Esophagus muscularis mucosa (tissue), 3 donors: ENCODE data around the gene ATP4A.

Experiments
- EP300 ChIP-seq: sonication (generic); formaldehyde crosslinking; IDR thresholded peaks from one replicate; pipeline ENCODE4 v1.6.1; 2017; ENCODE audit warnings: antibody characterized with exemption
- POLR2A ChIP-seq: fragments of 450-650 bp; IDR thresholded peaks from one replicate; pipeline ENCODE4 v1.6.1; 2017; ENCODE audit warnings: antibody characterized with exemption, moderate library complexity, mild to moderate bottlenecking, low read depth
- POLR2AphosphoS5 ChIP-seq, 2 donors: sonication (generic); formaldehyde crosslinking; IDR thresholded peaks; one replicate each; pipeline ENCODE4 v1.6.1; 2017; ENCODE audit warnings: antibody characterized with exemption in 2 of 2

DNA sequence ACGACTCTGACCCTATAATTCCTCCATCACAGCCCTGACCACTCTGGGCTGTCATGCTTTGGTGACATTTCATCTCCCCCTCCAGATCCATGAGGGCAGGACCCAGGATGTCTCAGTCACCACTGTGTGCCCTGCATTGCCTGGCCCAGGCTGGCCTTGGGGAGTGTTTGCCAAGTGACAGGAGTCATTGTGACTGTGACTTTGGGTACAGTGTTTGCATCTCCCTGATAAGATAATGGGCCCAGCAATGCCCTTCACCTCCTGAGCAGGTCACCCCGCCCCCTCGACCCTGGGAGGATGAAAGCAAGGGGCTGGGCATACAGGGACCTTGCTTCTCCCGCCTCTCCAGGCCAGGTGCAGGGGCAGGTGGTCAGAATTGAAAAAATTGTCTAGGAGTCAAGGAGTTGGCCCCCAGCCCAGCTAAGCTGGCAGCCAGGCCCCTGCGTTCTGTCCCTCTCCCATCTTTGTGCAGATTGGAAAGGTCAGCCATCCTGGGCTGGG, 5.9 kb upstream of the ATP4A start:
- TF ChIP-seq POLR2AphosphoS5 (IDR thresholded peaks at IDR 0.05) (no peak), EP300 (no peak), POLR2A (no peak)
